Mesothelial cell of epicardium (in vitro differentiated cells): Measurements from ENCODE around the gene PRKN. TPM values are rescaled to one million over a fixed set of nuclear protein-coding genes. Genes with fewer than 3 reads are reported as not detected.

Experiments
- DNase-seq, 2 experiments: peaks; one replicate each; pipeline ENCODE4 v3.0.0; 2021; ENCODE audit warnings: low spot score in 2 of 2; ENCODE audit not compliant: unreplicated experiment in 2 of 2
- H3K27ac Mint-ChIP-seq: 2 replicates; pipeline ENCODE4 v1.8.0; 2021; ENCODE audit warnings: mixed read lengths
- H3K27me3 Mint-ChIP-seq: 2 replicates; pipeline ENCODE4 v1.8.0; 2021; ENCODE audit warnings: low read depth, mixed read lengths
- H3K36me3 Mint-ChIP-seq: 2 replicates; pipeline ENCODE4 v1.8.0; 2021; ENCODE audit warnings: mixed read lengths
- H3K4me1 Mint-ChIP-seq: 2 replicates; pipeline ENCODE4 v1.8.0; 2021; ENCODE audit warnings: mixed read lengths
- H3K4me3 Mint-ChIP-seq: 2 replicates; pipeline ENCODE4 v1.8.0; 2021; ENCODE audit warnings: mild to moderate bottlenecking, moderate library complexity, mixed read lengths
- H3K9me3 Mint-ChIP-seq: 2 replicates; pipeline ENCODE4 v1.8.0; 2021; ENCODE audit warnings: mixed read lengths
- CTCF ChIP-seq: fragments of 200-600 bp; sonication (generic); IDR thresholded peaks from one replicate; pipeline ENCODE4 v1.5.0; 2021; ENCODE audit warnings: antibody characterized with exemption; ENCODE audit not compliant: unreplicated experiment
- total RNA-seq: library from RNA; stranded (reverse); gene quantifications from 3 replicates; pipeline ENCODE4 v1.2.1, GENCODE V29; 2021

The PRKN gene
- total RNA-seq, 1 donor from 2014 or later = 7.6 TPM

DNA sequence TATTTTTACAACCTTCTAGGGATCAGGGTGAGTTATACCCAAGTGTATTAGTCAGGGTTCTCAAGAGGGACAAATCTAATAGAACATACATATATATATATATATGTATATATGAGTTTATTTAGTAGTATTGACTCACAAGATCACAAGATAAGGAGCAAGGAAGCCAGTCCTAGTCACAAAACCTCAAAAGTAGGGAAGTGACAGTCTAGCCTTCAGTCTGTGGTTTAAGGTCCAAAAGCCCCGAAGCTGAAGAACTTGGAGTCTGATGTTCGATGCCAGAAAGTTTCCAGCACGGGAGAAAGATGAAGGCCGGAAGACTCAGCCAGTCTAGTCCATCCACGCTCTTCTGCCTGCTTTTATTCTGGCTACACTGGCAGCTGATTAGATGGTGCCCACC lies 821.0 kb downstream of the PRKN start:
- Mint-ChIP-seq H3K27ac (no peak overlapping the region), H3K27me3 (no peaks in the 10 kb centered on the region), H3K4me1 (no peaks in the 10 kb centered on the region), H3K4me3 (no peak overlapping the region), H3K9me3 (no peaks in the 10 kb centered on the region), H3K36me3 (no peaks in the 10 kb centered on the region)
- DNase-seq = no peak
- TF ChIP-seq CTCF = no peak

GRCh38 chr6:161903584-161904212 lies 823.9 kb downstream of the PRKN start:
- no peaks in the 10 kb centered on the region for H3K27me3 Mint-ChIP-seq
- H3K4me1 Mint-ChIP-seq = no peaks in the 10 kb centered on the region
- no peak for DNase-seq
- no peak overlapping the region for H3K27ac Mint-ChIP-seq
- H3K4me3 Mint-ChIP-seq = no peak overlapping the region
- no peaks in the 10 kb centered on the region for H3K9me3 Mint-ChIP-seq
- H3K36me3 Mint-ChIP-seq = no peaks in the 10 kb centered on the region
- no peak for TF ChIP-seq CTCF

- no peak for TF ChIP-seq CTCF
- no peak for DNase-seq
- Mint-ChIP-seq H3K27ac (no peak overlapping the region), H3K4me1 (no peaks in the 10 kb centered on the region), H3K9me3 (no peaks in the 10 kb centered on the region), H3K36me3 (no peaks in the 10 kb centered on the region), H3K27me3 (no peaks in the 10 kb centered on the region), H3K4me3 (no peak overlapping the region)
Measured at GRCh38 chr6:161901740-161902426, 825.7 kb downstream of the PRKN start.

- no peak for TF ChIP-seq CTCF
- Mint-ChIP-seq H3K4me3 (no peak overlapping the region), H3K27me3 (peaks cover 17% of the 10 kb centered on the region), H3K27ac (no peak overlapping the region), H3K9me3 (no peaks in the 10 kb centered on the region), H3K4me1 (peaks cover 18% of the 10 kb centered on the region), H3K36me3 (no peaks in the 10 kb centered on the region)
- no peak for DNase-seq
Measured at GRCh38 chr6:161894436-161894835, 833.1 kb downstream of the PRKN start.

- H3K27ac Mint-ChIP-seq = no peak overlapping the region
- H3K9me3 Mint-ChIP-seq = no peaks in the 10 kb centered on the region
- TF ChIP-seq CTCF = no peak
- no peak overlapping the region for H3K4me3 Mint-ChIP-seq
- H3K4me1 Mint-ChIP-seq = peaks cover 22% of the 10 kb centered on the region
- peaks cover 17% of the 10 kb centered on the region for H3K27me3 Mint-ChIP-seq
- H3K36me3 Mint-ChIP-seq = no peaks in the 10 kb centered on the region
- no peak for DNase-seq
Measured at GRCh38 chr6:161891542-161891941, 836.0 kb downstream of the PRKN start.
